GM19025 (cell line): Measurements from ENCODE around the gene DESI2.

ENCODE experiments used
- ATAC-seq: cut with Tn5 transposase; IDR thresholded peaks from one replicate; pipeline ENCODE4 v1.9.1; 2021; ENCODE audit warnings: mild to moderate bottlenecking, low read depth, moderate library complexity; ENCODE audit not compliant: unreplicated experiment

The DESI2 gene

DNA sequence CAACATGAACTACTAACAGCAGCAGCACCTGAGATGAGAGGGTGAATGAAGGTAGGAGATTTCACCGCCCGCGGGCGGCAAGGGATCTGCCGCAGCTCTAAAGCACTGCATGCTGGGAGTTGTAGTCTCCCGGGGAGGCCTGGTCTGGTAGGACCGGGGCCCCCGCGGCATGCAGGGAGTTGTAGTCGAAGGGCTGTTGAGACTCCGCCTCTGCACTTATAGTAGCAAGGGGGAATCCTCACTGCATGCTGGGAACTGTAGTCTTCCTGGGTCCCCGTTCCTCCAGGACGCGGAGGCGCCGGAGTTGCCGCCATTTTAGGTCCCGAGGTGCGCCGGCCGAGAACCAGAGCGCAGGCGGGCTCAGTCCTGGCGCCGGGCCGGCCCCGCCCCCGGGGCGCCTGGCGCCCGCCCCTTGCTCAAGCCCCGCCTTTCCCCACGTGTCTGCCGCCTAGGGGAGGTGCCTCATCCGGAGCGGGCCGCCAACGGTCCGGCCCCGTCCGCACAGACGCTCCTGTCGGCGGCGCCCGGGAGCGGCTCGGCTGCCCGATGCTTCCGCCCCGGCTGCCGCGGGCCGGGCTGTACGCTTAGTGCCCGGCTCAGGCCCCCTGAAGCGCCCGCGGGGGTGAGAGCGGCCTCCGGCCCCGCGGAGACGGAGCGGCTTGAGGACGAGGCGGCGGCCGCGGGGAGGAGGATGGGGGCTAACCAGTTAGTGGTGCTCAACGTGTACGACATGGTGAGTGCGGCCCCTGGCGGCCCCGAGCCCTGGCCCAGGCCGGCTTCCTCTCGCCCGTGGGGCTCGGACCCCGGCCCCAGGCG lies at the start of gene DESI2:
Gene DESI2 (plus strand): TSS at position 504 of the 816 bp plus-strand sequence. CDS start 188 bp downstream, at position 692.
- ATAC-seq, result peak; percentile 92

DNA sequence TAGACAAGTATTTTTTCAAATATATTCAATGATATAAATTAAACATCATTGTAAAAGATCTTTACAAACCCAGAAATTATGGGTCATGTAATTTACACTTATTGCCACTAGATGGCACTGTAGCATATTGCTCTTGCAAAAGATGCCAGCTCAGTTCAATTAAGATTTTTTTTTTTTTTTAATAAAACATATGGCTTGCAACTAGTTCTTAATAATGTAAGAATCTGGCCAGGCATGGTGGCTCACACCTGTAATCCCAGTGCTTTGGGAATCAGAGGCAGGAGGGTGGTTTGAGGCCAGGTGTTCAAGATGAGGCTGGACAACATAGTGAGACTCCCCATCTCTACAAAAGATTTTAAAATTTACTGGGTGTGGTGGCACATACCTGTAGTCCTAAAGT lies 49.4 kb upstream of the DESI2 start:
- ATAC-seq, result no peak

GRCh38 chr1:244605835-244606370 lies 47.0 kb upstream of the DESI2 start:
- no peak for ATAC-seq

- no peak for ATAC-seq
These were observed 38.7 kb upstream of the DESI2 start for GRCh38 chr1:244614113-244614836.

DNA sequence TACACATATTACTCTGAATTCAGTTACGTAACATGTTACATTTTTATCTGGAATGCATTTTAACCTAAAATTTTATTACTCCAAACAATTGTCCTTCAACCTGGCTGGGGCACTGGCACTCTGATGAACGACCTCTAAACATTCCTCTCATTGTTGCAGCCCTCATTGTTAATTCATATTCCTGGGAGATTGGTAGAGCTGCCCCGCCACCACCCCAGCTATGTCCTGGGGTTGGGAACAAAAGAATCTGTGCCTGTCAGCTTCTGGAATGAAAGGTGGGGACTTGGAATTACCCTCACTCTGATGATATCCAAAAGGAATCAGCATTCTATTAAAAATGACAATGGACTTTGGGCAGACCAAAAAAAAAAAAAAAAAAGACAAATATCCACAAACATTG lies 38.0 kb upstream of the DESI2 start:
- no peak for ATAC-seq

DNA sequence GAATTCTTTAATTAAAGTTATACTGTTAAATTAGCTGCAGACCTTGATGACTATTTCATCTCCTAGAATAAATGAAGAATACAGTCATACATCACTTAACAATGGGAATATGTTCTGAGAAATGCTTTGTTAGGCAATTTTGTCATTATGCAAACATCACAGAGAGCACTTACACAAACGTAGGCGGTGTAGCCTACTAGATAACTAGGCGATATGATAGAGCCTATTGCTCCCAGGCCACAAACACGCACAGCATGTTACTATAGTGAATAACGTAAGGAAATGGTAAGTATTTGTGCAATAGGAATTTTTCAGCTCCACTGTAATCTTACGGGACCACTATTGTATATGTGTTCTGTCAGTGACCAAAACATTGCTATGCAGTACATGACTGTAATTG lies 37.6 kb upstream of the DESI2 start:
- ATAC-seq, result no peak

DNA sequence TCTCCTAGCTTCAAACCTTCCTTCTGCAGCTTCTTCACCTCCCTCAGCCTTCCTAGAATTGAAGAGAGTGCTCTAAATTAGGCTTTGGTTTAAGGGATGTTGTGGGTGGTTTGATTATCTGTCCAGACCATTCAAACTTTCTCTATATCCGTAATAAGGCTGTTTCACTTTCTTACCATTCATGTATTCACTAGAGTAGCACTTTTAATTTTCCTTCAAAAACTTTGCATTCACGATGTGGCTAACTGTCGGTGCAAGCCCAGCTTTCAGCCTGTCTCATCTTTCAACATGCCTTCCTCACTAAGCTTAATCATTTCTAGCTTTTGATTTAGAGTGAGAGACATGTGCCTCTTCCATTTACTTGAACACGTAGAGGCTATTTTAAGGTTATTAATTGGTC lies 26.2 kb upstream of the DESI2 start:
- ATAC-seq, result no peak

GRCh38 chr1:244628789-244629188 lies 24.1 kb upstream of the DESI2 start:
- no peak for ATAC-seq

- ATAC-seq, result no peak
These were observed 19.8 kb upstream of the DESI2 start for GRCh38 chr1:244633140-244633539.

GRCh38 chr1:244634546-244634945 lies 18.4 kb upstream of the DESI2 start:
- no peak for ATAC-seq

- ATAC-seq, result no peak
These were observed 16.3 kb upstream of the DESI2 start for GRCh38 chr1:244636488-244637259.

DNA sequence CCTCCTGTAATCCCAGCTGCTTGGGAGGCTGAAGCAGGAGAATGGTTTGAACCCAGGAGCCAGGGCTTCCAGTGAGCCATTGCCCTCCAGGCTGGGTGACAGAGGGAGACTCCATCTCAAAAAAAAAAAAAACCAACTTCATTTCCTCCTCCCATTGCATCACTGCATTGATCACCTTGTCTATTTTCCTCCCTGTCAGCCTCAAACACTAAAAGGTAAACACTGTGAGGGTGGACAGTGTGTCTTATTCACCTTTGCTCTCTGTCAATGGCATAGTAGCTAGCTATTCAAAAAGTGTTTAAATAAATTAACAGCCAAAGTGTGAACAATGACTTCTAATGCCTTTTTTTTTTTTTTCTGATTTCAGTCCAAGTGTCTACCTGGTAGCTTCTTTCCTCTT lies 13.4 kb upstream of the DESI2 start:
- ATAC-seq, result no peak

DNA sequence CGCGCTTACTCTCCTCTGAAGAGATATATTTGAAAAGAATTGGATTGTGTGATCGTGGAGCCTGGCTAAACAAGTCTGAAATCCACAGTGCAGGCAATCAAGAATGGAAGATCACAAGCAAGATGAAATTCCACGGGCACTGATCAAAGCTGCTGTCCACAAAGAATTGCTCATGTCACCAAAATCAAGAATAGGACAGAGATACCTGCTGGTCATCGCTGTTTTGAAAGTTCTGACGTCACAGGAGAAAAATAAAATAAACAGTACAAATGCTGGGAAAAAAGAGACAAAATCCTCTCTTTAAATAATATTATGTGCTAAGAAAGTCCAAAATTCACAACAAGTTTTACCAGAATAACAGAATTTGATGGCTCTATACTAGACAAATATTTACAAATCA lies 12.0 kb upstream of the DESI2 start:
- no peak for ATAC-seq

GRCh38 chr1:244642526-244642925 lies 10.4 kb upstream of the DESI2 start:
- no peak for ATAC-seq

DNA sequence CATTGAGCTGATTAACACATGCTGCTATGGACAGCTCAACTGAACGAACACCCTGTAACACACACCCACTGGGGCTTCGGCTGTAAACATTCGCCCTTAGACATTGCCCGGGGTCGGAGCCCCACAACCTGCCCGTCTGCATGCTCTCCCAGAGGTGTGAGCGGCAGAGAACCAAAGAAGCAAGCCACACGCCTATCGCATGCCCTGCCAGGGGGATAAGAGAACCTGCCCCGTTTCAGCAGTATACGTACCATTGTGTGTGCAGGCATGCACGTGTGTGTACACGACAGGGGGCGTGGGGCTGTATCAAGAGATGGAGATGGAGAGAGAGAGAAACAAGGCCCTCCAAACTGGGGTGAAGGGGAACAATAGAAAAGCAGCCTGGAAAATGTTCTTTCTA lies 9.9 kb upstream of the DESI2 start:
- no peak for ATAC-seq

DNA sequence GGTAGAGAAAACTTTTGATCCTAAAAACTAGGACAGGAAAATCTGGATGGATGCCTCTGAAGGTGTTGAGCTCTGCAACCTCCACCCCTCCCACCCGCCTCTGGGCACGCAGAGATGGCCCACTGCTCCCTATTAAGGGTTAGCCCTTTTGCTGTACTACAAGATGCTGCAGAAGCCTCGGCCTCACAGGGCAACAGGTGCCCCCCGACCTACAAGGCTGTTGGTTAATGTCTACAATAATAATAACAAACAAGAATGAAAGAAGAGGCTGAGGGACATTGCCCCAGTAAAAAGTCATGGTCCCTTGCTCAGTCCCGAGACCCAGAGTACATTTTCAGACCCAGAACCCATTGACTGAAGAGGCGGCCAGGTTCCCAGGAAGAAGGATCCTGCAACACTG lies 7.5 kb upstream of the DESI2 start:
- ATAC-seq, result no peak

DNA sequence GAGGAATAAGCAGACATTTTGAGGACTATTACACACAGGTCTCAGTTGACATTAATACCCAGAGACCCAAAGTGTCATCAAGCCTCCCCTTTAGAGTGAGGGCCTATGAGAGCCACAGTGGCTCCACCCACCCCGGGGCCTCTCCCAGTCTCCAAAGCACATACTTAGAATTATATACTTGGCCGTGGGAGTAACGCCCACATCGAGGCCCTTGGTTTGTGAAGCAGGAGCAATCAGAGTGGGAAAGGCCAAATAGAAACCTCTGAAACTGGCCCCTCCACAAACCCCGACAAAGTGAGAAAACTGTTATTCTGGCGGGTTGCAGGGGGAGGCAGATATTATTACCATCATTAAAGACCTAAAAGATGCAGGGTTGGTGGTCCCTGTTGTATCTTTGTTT lies 7.0 kb upstream of the DESI2 start:
- no peak for ATAC-seq

- ATAC-seq, result no peak
These were observed 5.1 kb upstream of the DESI2 start for GRCh38 chr1:244647819-244648218.

- no peak for ATAC-seq
These were observed 837 bp upstream of the DESI2 start for GRCh38 chr1:244651956-244652622.

DNA sequence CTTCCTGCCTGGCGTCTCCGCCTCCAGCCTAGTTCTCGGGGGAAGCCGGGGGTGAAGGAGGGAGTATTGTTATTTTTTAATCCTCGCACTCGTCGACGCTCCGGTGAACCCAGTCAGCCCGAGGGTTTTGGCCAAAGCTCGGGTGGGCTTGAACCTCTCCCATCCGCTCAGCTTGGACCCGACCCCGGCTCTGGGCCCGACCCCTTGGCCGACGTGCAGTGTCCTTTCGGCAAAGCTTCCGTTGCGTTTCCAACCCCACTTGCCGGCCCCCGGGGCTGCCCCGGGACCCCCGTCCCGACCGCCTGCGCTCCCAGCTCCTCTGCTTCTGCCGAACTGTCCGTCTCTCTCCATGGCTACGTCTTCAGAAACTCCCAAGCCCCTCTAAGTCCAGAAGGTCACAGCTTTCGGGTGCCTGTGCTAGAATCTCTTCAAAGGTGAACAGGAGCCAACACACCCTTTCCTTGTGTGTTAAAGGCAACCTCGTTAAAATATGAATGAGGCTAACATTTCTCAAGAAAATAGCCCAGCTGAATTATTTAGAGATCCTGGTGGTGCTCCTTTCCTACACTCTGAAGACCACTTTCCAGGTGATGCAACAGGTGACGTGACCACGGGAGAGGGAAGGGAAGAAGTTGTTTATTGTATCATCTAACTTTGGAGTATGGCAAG lies 647 bp downstream of the DESI2 start:
- no peak for ATAC-seq
